Measurements from ENCODE around the gene BPIFB3. TPM values are rescaled to one million over a fixed set of nuclear protein-coding genes. Genes with fewer than 3 reads are reported as not detected.

Gene BPIFB3
- polyA plus RNA-seq, 1 experiment, result not detected

DNA sequence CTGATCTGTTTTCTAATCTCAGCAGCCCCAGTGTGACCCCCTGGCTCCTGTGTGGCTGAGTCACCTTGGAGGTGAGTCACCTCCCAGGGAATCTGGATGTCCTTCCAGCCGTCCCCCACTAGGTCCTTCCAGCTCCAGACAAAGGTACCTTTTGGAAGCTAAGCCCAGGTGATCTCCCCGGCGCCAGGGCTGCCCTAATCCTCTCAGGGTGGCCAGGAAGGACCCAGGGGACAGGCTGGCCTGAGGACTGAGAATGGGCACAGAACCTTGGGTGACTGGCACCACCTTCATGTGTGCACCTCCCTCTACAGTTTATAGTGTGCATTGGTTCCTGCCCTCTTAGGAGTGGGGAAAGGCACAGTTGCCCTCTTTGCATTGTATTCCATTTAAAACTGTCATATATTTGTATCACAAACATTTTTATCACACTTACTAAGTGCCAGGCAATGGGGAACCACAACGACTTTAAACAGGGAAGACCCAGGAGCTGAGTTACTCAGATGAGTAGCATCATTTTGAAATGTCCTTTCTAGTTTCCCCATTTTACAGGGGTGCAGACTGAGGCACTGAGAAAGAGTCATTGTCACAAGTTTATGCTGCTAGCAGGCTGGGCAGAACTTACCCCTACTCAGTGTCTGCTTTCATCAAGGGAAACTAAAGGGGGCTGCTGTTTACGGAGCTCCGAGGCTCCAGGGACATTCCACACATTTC, 23.1 kb downstream of the BPIFB3 start:
- ChIA-PET POLR2A (no interaction called here), CTCF (interaction anchor here (1.2 kb wide), 1 partner anchor 23 kb away, joined by 3 read pairs; no protein-coding TSS in a partner anchor)
- DNase-seq (ENCODE audit: low read depth), result no peak
- Histone ChIP-seq H3K4me3 (ENCODE audit: low read depth, low read length) (no peak overlapping the region), H3K36me3 (ENCODE audit: control insufficient read depth, insufficient read depth, low read length) (no peaks in the 10 kb centered on the region), H3K27me3 (ENCODE audit: control insufficient read depth, insufficient read depth, low read length) (no peaks in the 10 kb centered on the region)
- TF ChIP-seq, protein P1, sequence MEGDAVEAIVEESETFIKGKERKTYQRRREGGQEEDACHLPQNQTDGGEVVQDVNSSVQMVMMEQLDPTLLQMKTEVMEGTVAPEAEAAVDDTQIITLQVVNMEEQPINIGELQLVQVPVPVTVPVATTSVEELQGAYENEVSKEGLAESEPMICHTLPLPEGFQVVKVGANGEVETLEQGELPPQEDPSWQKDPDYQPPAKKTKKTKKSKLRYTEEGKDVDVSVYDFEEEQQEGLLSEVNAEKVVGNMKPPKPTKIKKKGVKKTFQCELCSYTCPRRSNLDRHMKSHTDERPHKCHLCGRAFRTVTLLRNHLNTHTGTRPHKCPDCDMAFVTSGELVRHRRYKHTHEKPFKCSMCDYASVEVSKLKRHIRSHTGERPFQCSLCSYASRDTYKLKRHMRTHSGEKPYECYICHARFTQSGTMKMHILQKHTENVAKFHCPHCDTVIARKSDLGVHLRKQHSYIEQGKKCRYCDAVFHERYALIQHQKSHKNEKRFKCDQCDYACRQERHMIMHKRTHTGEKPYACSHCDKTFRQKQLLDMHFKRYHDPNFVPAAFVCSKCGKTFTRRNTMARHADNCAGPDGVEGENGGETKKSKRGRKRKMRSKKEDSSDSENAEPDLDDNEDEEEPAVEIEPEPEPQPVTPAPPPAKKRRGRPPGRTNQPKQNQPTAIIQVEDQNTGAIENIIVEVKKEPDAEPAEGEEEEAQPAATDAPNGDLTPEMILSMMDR (IDR thresholded peaks at IDR 0.05; ENCODE audit: insufficient read depth, low read depth, low read length), result no peak

GRCh38 chr20:33079259-33079658, 25.6 kb downstream of the BPIFB3 start, which contains the start of gene BPIFB4:
Gene BPIFB4 (plus strand): TSS chr20:33079643. CDS start chr20:33081527, 1,884 bp downstream.
- H3K36me3 ChIP-seq (ENCODE audit: control insufficient read depth, insufficient read depth, low read length), result no peaks in the 10 kb centered on the region
- H3K4me3 ChIP-seq (ENCODE audit: low read depth, low read length), result no peak within 1 kb of the TSS
- POLR2A ChIA-PET, result no interaction called here
- CTCF ChIA-PET, result no interaction called here
- TF ChIP-seq, protein P1 (IDR thresholded peaks at IDR 0.05; ENCODE audit: insufficient read depth, low read depth, low read length), result no peak
- H3K27me3 ChIP-seq (ENCODE audit: control insufficient read depth, insufficient read depth, low read length), result no peaks in the 10 kb centered on the region
- no peak for DNase-seq (ENCODE audit: low read depth)

DNA sequence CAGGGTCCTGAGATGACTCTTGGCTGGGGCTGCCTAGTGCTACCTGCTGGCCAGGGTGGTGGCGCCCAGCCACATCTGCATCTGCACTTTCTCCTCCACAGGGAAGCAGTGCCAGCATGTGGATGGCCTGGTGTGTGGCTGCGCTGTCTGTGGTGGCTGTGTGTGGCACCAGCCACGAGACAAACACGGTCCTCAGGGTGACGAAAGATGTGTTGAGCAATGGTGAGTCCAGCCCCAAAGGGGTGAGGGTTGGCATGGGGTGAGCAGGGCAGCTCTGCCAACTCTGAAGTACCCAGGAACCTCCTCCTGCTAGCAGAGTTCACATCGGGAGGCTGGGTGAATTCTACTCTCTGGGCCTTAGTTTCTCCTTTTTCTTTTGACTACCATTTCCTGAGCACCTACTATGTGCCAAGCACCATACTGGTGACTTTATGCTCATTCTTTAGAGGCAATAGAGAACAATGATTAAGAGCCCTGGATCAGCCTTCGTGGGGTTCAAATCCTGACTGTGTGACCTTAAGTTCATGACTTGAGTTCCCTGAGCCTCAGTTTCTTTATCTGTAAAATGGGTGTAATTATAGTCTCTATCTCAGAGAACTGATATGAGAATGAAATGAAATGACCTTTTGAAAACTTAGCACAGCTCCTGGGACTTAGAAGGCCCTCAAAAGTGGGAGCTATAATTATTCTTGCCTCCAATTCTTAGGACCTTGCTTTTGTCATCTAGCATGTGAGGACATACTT, 27.9 kb downstream of the BPIFB3 start:
- TF ChIP-seq, protein P1 (IDR thresholded peaks at IDR 0.05; ENCODE audit: insufficient read depth, low read depth, low read length), result no peak
- no peak for DNase-seq (ENCODE audit: low read depth)
- Histone ChIP-seq H3K27me3 (ENCODE audit: control insufficient read depth, insufficient read depth, low read length) (no peaks in the 10 kb centered on the region), H3K4me3 (ENCODE audit: low read depth, low read length) (no peak overlapping the region), H3K36me3 (ENCODE audit: control insufficient read depth, insufficient read depth, low read length) (no peaks in the 10 kb centered on the region)
- CTCF ChIA-PET, result no interaction called here
- POLR2A ChIA-PET, result no interaction called here

- ChIA-PET POLR2A (no interaction called here), CTCF (no interaction called here)
Observed at GRCh38 chr20:33082546-33082945, 28.8 kb downstream of the BPIFB3 start.

More at GRCh38 chr20:33082546-33082945, 28.8 kb downstream of the BPIFB3 start:
- Histone ChIP-seq H3K4me3 (ENCODE audit: low read depth, low read length) (no peak overlapping the region), H3K27me3 (ENCODE audit: control insufficient read depth, insufficient read depth, low read length) (no peaks in the 10 kb centered on the region), H3K36me3 (ENCODE audit: control insufficient read depth, insufficient read depth, low read length) (no peaks in the 10 kb centered on the region)
- no peak for DNase-seq (ENCODE audit: low read depth)
- TF ChIP-seq, protein P1 (IDR thresholded peaks at IDR 0.05; ENCODE audit: insufficient read depth, low read depth, low read length), result no peak
